GOT3 (cell line): Measurements from ENCODE around the gene TMEM147.

ENCODE experiments used
- DNase-seq: peaks from one replicate; lab custom pipeline; 2025; ENCODE audit warnings: mixed read lengths; lab: John Stamatoyannopoulos, UW

TMEM147 gene

GRCh38 chr19:35546532-35546931, 1.1 kb downstream of the TMEM147 start:
- no peak for DNase-seq

GRCh38 chr19:35549174-35549788, 3.9 kb downstream of the TMEM147 start:
- no peak for DNase-seq

- DNase-seq, result no peak
Measured at GRCh38 chr19:35549879-35550523, 4.6 kb downstream of the TMEM147 start.

GRCh38 chr19:35551091-35551810, 5.8 kb downstream of the TMEM147 start:
- DNase-seq, result no peak

- no peak for DNase-seq
Measured at GRCh38 chr19:35552534-35553384, 7.3 kb downstream of the TMEM147 start.

GRCh38 chr19:35553385-35554000, 8.1 kb downstream of the TMEM147 start:
- no peak for DNase-seq

- DNase-seq, result no peak
Measured at GRCh38 chr19:35554076-35554475, 8.7 kb downstream of the TMEM147 start.

- no peak for DNase-seq
Measured at GRCh38 chr19:35555301-35556005, 10.0 kb downstream of the TMEM147 start.

- no peak for DNase-seq
Measured at GRCh38 chr19:35556025-35556590, 10.7 kb downstream of the TMEM147 start.

- DNase-seq, result no peak
Measured at GRCh38 chr19:35556846-35557538, 11.6 kb downstream of the TMEM147 start.

- no peak for DNase-seq
Measured at GRCh38 chr19:35557539-35558399, 12.3 kb downstream of the TMEM147 start.

GRCh38 chr19:35558400-35559280, 13.2 kb downstream of the TMEM147 start:
- DNase-seq, result no peak

GRCh38 chr19:35559281-35559659, 13.8 kb downstream of the TMEM147 start:
- no peak for DNase-seq

- no peak for DNase-seq
Measured at GRCh38 chr19:35559781-35560180, 14.4 kb downstream of the TMEM147 start.

GRCh38 chr19:35560271-35560670, 14.8 kb downstream of the TMEM147 start:
- DNase-seq, result no peak

- DNase-seq, result no peak
Measured at GRCh38 chr19:35560677-35561076, 15.3 kb downstream of the TMEM147 start.

- no peak for DNase-seq
Measured at GRCh38 chr19:35561436-35561835, 16.0 kb downstream of the TMEM147 start.

- no peak for DNase-seq
Measured at GRCh38 chr19:35562336-35562735, 16.9 kb downstream of the TMEM147 start.
